ENCODE data around the gene SIAH1. TPM values are rescaled to one million over a fixed set of nuclear protein-coding genes. Genes with fewer than 3 reads are reported as not detected.

The SIAH1 gene
- total RNA-seq, 1 experiment from 2014 or later: 22.7 TPM

DNA sequence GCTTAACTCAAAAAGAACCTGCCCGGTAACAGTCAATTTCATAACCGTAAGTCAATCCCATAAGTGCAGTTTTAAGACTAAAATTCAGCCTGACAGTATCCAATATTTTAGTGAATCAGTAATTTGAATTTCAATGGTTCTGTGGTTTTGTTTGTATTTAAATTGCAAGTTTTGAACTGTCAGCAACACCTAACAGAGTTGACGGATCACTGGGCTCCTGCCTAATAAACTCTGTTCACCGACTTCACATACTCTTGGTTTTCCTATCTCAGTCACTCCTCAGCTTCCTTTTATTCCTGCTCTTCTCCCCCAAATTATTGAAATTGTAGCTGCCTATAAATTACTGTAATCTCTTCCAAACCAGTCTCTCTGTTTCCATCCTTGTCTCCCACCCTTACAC lies 12.5 kb downstream of the SIAH1 start:
- Histone ChIP-seq H3K4me1 (ENCODE audit: control insufficient read depth in 1 of 2, insufficient read depth in 2 of 2, low read length in 2 of 2) (peaks cover 12 to 13% of the 10 kb centered on the region in 2 experiments), H3K9me3 (ENCODE audit: control insufficient read depth in 1 of 2, insufficient read depth in 1 of 2, low read depth in 1 of 2, low read length in 2 of 2) (no peaks in the 10 kb centered on the region), H2AFZ (ENCODE audit: low read depth, low read length, poor library complexity, severe bottlenecking) (no peak overlapping the region), H3K4me3 (replicated peaks in 1 of 2; ENCODE audit: low read depth in 1 of 2, low read length in 2 of 2) (no peak overlapping the region), H3K9me2 (ENCODE audit: insufficient read depth) (no peaks in the 10 kb centered on the region), H3K4me2 (ENCODE audit: low read length) (no peak overlapping the region), H3K27me3 (ENCODE audit: insufficient read depth, low read length) (no peaks in the 10 kb centered on the region), H3K27ac (ENCODE audit: low read depth, low read length) (no peak overlapping the region), H3K79me2 (ENCODE audit: insufficient read depth, low read length) (peaks cover 99% of the 10 kb centered on the region), H4K20me1 (ENCODE audit: insufficient read depth) (peaks cover 4% of the 10 kb centered on the region; the same call in 1 of the 2 replicates), H3K36me3 (ENCODE audit: control insufficient read depth in 1 of 2, insufficient read depth in 2 of 2, low read length in 2 of 2) (no peaks in the 10 kb centered on the region), H3K9ac (ENCODE audit: low read length) (no peak overlapping the region)
- BruUV-seq (replicated peaks): no TSS peak
- ChIA-PET RAD21 (ENCODE audit: low non-redundant PET in 1 of 2, low total read pairs in 2 of 2, uncharacterized antibody in 2 of 2, unreplicated experiment in 2 of 2) (interaction anchor here in 1 of 2 experiments (0.6 kb wide), 1 partner anchor 66 kb away, joined by 4 read pairs; no protein-coding TSS in a partner anchor), POLR2A (no interaction called here), CTCF (no interaction called here)
- DNase-seq (ENCODE audit: low read depth, low spot score) (no peak), ATAC-seq (no peak)
- no peak for TF ChIP-seq CBX3 (IDR thresholded peaks at IDR 0.05; ENCODE audit: low read depth)
- TF ChIP-seq ELF1 (IDR thresholded peaks at IDR 0.05; ENCODE audit: borderline replicate concordance, low read depth): no peak
- no peak for TF ChIP-seq CEBPB (IDR thresholded peaks at IDR 0.05; ENCODE audit: low read depth)
- TF ChIP-seq POLR2A (IDR thresholded peaks at IDR 0.05; ENCODE audit: borderline replicate concordance, extremely low read depth, insufficient read depth, insufficient read length): no peak
- TF ChIP-seq RAD21 (IDR thresholded peaks at IDR 0.05; ENCODE audit: low read depth): no peak
- TF ChIP-seq, protein P1, sequence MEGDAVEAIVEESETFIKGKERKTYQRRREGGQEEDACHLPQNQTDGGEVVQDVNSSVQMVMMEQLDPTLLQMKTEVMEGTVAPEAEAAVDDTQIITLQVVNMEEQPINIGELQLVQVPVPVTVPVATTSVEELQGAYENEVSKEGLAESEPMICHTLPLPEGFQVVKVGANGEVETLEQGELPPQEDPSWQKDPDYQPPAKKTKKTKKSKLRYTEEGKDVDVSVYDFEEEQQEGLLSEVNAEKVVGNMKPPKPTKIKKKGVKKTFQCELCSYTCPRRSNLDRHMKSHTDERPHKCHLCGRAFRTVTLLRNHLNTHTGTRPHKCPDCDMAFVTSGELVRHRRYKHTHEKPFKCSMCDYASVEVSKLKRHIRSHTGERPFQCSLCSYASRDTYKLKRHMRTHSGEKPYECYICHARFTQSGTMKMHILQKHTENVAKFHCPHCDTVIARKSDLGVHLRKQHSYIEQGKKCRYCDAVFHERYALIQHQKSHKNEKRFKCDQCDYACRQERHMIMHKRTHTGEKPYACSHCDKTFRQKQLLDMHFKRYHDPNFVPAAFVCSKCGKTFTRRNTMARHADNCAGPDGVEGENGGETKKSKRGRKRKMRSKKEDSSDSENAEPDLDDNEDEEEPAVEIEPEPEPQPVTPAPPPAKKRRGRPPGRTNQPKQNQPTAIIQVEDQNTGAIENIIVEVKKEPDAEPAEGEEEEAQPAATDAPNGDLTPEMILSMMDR (IDR thresholded peaks at IDR 0.05 in 2 of 3, conservative IDR thresholded peaks at IDR 0.05 in 1 of 3; ENCODE audit: borderline replicate concordance in 1 of 3, insufficient read depth in 1 of 3, low read depth in 2 of 3, low read length in 2 of 3): no peak
- intact Hi-C loops (cut with micrococcal nuclease): no loop called here

DNA sequence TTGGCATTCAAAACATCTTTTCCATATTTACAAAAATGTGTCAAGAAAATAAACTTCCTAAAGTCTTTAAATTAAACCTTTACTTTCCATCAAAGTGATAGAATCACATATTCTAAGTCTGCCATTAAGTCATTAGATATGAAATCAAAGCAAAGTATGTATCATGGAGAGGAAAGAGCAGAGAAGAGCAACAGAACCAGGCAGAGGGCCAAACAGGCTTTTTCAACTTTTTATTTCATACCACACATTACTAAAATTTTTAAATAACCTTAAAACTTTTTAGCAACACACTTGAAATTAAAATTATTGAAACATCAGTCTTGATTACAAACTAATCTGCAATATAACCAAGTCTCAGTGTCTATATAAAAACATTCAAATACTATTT lies 13.8 kb downstream of the SIAH1 start:
- peaks cover 99% of the 10 kb centered on the region for H3K79me2 ChIP-seq (ENCODE audit: insufficient read depth, low read length)

More for the DNA sequence above, 13.8 kb downstream of the SIAH1 start:
- Histone ChIP-seq H4K20me1 (ENCODE audit: insufficient read depth) (peaks cover 4% of the 10 kb centered on the region; the same call in 1 of the 2 replicates), H3K4me3 (replicated peaks in 1 of 2; ENCODE audit: low read depth in 1 of 2, low read length in 2 of 2) (no peak overlapping the region), H3K9me2 (ENCODE audit: insufficient read depth) (no peaks in the 10 kb centered on the region), H3K4me1 (ENCODE audit: control insufficient read depth in 1 of 2, insufficient read depth in 2 of 2, low read length in 2 of 2) (peaks cover 25 to 26% of the 10 kb centered on the region in 2 experiments), H2AFZ (ENCODE audit: low read depth, low read length, poor library complexity, severe bottlenecking) (no peak overlapping the region), H3K4me2 (ENCODE audit: low read length) (no peak overlapping the region), H3K9ac (ENCODE audit: low read length) (no peak overlapping the region), H3K27ac (ENCODE audit: low read depth, low read length) (no peak overlapping the region), H3K36me3 (ENCODE audit: control insufficient read depth in 1 of 2, insufficient read depth in 2 of 2, low read length in 2 of 2) (no peaks in the 10 kb centered on the region), H3K27me3 (ENCODE audit: insufficient read depth, low read length) (no peaks in the 10 kb centered on the region), H3K9me3 (ENCODE audit: control insufficient read depth in 1 of 2, insufficient read depth in 1 of 2, low read depth in 1 of 2, low read length in 2 of 2) (no peaks in the 10 kb centered on the region)
- TF ChIP-seq ELF1 (IDR thresholded peaks at IDR 0.05; ENCODE audit: borderline replicate concordance, low read depth) (no peak), EGR1 (IDR thresholded peaks at IDR 0.05; ENCODE audit: low read depth) (no peak), JUND (IDR thresholded peaks at IDR 0.05) (no peak), POLR2AphosphoS5 (IDR thresholded peaks at IDR 0.05; ENCODE audit: low read depth, low read length) (no peak)
- TF ChIP-seq, protein P2, sequence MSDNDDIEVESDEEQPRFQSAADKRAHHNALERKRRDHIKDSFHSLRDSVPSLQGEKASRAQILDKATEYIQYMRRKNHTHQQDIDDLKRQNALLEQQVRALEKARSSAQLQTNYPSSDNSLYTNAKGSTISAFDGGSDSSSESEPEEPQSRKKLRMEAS (IDR thresholded peaks at IDR 0.05): no peak
- TF ChIP-seq, protein P3, sequence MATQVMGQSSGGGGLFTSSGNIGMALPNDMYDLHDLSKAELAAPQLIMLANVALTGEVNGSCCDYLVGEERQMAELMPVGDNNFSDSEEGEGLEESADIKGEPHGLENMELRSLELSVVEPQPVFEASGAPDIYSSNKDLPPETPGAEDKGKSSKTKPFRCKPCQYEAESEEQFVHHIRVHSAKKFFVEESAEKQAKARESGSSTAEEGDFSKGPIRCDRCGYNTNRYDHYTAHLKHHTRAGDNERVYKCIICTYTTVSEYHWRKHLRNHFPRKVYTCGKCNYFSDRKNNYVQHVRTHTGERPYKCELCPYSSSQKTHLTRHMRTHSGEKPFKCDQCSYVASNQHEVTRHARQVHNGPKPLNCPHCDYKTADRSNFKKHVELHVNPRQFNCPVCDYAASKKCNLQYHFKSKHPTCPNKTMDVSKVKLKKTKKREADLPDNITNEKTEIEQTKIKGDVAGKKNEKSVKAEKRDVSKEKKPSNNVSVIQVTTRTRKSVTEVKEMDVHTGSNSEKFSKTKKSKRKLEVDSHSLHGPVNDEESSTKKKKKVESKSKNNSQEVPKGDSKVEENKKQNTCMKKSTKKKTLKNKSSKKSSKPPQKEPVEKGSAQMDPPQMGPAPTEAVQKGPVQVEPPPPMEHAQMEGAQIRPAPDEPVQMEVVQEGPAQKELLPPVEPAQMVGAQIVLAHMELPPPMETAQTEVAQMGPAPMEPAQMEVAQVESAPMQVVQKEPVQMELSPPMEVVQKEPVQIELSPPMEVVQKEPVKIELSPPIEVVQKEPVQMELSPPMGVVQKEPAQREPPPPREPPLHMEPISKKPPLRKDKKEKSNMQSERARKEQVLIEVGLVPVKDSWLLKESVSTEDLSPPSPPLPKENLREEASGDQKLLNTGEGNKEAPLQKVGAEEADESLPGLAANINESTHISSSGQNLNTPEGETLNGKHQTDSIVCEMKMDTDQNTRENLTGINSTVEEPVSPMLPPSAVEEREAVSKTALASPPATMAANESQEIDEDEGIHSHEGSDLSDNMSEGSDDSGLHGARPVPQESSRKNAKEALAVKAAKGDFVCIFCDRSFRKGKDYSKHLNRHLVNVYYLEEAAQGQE (IDR thresholded peaks at IDR 0.05; ENCODE audit: low read depth): no peak
- ChIA-PET RAD21 (ENCODE audit: low non-redundant PET in 1 of 2, low total read pairs in 2 of 2, uncharacterized antibody in 2 of 2, unreplicated experiment in 2 of 2) (interaction anchor here in 1 of 2 experiments (0.6 kb wide), 1 partner anchor 60 kb away, joined by 3 read pairs; no protein-coding TSS in a partner anchor), CTCF (no interaction called here), POLR2A (no interaction called here)
- no peak for ATAC-seq
- DNase-seq (ENCODE audit: low read depth, low spot score): no peak
- BruUV-seq (replicated peaks): no TSS peak
- intact Hi-C loops (cut with micrococcal nuclease): no loop called here
